Measurements from ENCODE around the gene RABAC1. TPM values are rescaled to one million over a fixed set of nuclear protein-coding genes. Genes with fewer than 3 reads are reported as not detected.
"Not testable (repeated sequence)": the region's sequence is repeated elsewhere in the genome, so short reads cannot be mapped to it uniquely, and the experiment has no call there.

The RABAC1 gene
- total and polyA plus RNA-seq, 2 of the 4 experiments (the other 2 are of a cell fraction), result 117 to 276 TPM

- no peak within 1 kb of the TSS for H2BK15ac ChIP-seq (ENCODE audit: low read depth, low read length)
- no peak within 1 kb of the TSS for H3K56ac ChIP-seq (ENCODE audit: extremely low read depth, insufficient read depth, low read length)
- 0 out of 2 replicates have a peak within 1 kb of the TSS, but pooled peaks have one; percentile 16 for H3K4me3 ChIP-seq (ENCODE audit: insufficient read depth, low read depth, low read length)
- H2BK5ac ChIP-seq (ENCODE audit: low read depth, low read length, poor library complexity, severe bottlenecking), result no peak within 1 kb of the TSS
- no peak within 1 kb of the TSS for H2AK5ac ChIP-seq (ENCODE audit: low read depth, low read length)
- H3K18ac ChIP-seq (ENCODE audit: low read depth, low read length), result no peak within 1 kb of the TSS
- H3K27ac ChIP-seq (ENCODE audit: insufficient read depth, low read length), result no peak within 1 kb of the TSS
- H4K91ac ChIP-seq (ENCODE audit: insufficient read depth, low read depth, low read length), result no peak within 1 kb of the TSS
- peak; percentile 21 for DNase-seq
- CTCF ChIA-PET, result no interaction called here
- peaks cover 65% of the 10 kb centered on the region for H3K27me3 ChIP-seq (ENCODE audit: control insufficient read depth, insufficient read depth, low read length)
- no peak within 1 kb of the TSS for H4K5ac ChIP-seq (ENCODE audit: low read depth, low read length)
- no peak within 1 kb of the TSS for H3K14ac ChIP-seq (replicated peaks; ENCODE audit: low read depth, low read length)
- peaks cover 3% of the 10 kb centered on the region; the same call in 1 of the 2 replicates for H4K20me1 ChIP-seq (ENCODE audit: insufficient read depth, low read length)
- H2AK9ac ChIP-seq (replicated peaks; ENCODE audit: low read depth, low read length, poor library complexity), result no peak within 1 kb of the TSS
- H3K9ac ChIP-seq (ENCODE audit: low read depth, low read length), result no peak within 1 kb of the TSS
- POLR2A ChIA-PET (ENCODE audit: unreplicated experiment), result no interaction called here
- H4K8ac ChIP-seq (ENCODE audit: low read depth in 2 of 2, low read length in 2 of 2), result no peak within 1 kb of the TSS
- no peaks in the 10 kb centered on the region for H3K36me3 ChIP-seq (ENCODE audit: control insufficient read depth, insufficient read depth, low read length)
- TF ChIP-seq BHLHE40 (IDR thresholded peaks at IDR 0.05; ENCODE audit: low read depth, low read length) (peak; percentile 45; the same call in 1 of the 2 replicates), SMC3 (IDR thresholded peaks at IDR 0.05; ENCODE audit: low read depth, low read length) (no peak), MAFK (IDR thresholded peaks at IDR 0.05; ENCODE audit: low read depth, low read length) (no peak)
- no peak within 1 kb of the TSS for H3K4ac ChIP-seq (ENCODE audit: low read depth, low read length)
- H3K23ac ChIP-seq (ENCODE audit: low read depth, low read length), result no peak within 1 kb of the TSS
- H3K4me1 ChIP-seq (ENCODE audit: control insufficient read depth, insufficient read depth, low read length), result no peaks in the 10 kb centered on the region
- no peak within 1 kb of the TSS for H2BK20ac ChIP-seq (ENCODE audit: low read depth, low read length)
- no peaks in the 10 kb centered on the region for H3K79me1 ChIP-seq (ENCODE audit: low read depth in 1 of 2, low read length in 2 of 2)
- H3K9me3 ChIP-seq (ENCODE audit: control insufficient read depth, insufficient read depth, low read length), result no peaks in the 10 kb centered on the region
- no peak within 1 kb of the TSS for H2BK120ac ChIP-seq (ENCODE audit: low read depth, low read length)
- whole genome bisulfite sequencing, 2 experiments (ENCODE audit: extremely low coverage in 2 of 2, insufficient read length in 1 of 2), result 2% methylated on average over 24 of the region's 84 CpGs; no CpG with 5 or more reads in 1 of the 2 experiments
- dilution Hi-C loops (cut with HindIII; ENCODE audit: low sequenced_read_pairs, unreplicated experiment) (no loop called here), in situ Hi-C loops (cut with MboI; ENCODE audit: low sequenced_read_pairs) (no loop called here), intact Hi-C loops (cut with micrococcal nuclease) (no loop called here)
- H3K9me1 ChIP-seq (ENCODE audit: insufficient read depth, low read length), result peaks cover 8% of the 10 kb centered on the region; the same call in 1 of the 2 replicates
- peak; percentile 90 for ATAC-seq (ENCODE audit: low read depth)
- no TSS peak for BruUV-seq (replicated peaks)
- H2AFZ ChIP-seq (replicated peaks; ENCODE audit: low read length, poor library complexity), result peak within 1 kb of the TSS; percentile 76
- H3K4me2 ChIP-seq (ENCODE audit: low read depth, low read length), result peak within 1 kb of the TSS; percentile 37; the same call in 1 of the 2 replicates
Measured at GRCh38 chr19:41993612-41994483, 34.7 kb upstream of the RABAC1 start, which contains the start of gene ATP1A3. Gene ATP1A3 (minus strand): TSS chr19:41994230. CDS start chr19:41994076, 154 bp downstream.

GRCh38 chr19:41991925-41992569, 32.9 kb upstream of the RABAC1 start:
- H3K4me1 ChIP-seq (ENCODE audit: control insufficient read depth, insufficient read depth, low read length); H4K8ac ChIP-seq (ENCODE audit: low read depth in 2 of 2, low read length in 2 of 2); H4K20me1 ChIP-seq (ENCODE audit: insufficient read depth, low read length); H3K27ac ChIP-seq (ENCODE audit: insufficient read depth, low read length); H3K14ac ChIP-seq (replicated peaks; ENCODE audit: low read depth, low read length); H2AK9ac ChIP-seq (replicated peaks; ENCODE audit: low read depth, low read length, poor library complexity); H2BK120ac ChIP-seq (ENCODE audit: low read depth, low read length); BruUV-seq (replicated peaks); H3K9me3 ChIP-seq (ENCODE audit: control insufficient read depth, insufficient read depth, low read length); H3K56ac ChIP-seq (ENCODE audit: extremely low read depth, insufficient read depth, low read length); H3K4ac ChIP-seq (ENCODE audit: low read depth, low read length); POLR2A ChIA-PET (ENCODE audit: unreplicated experiment); in situ Hi-C loops (cut with MboI; ENCODE audit: low sequenced_read_pairs); CTCF ChIA-PET; H2BK5ac ChIP-seq (ENCODE audit: low read depth, low read length, poor library complexity, severe bottlenecking); H3K23ac ChIP-seq (ENCODE audit: low read depth, low read length); H4K5ac ChIP-seq (ENCODE audit: low read depth, low read length); H3K36me3 ChIP-seq (ENCODE audit: control insufficient read depth, insufficient read depth, low read length); H3K4me2 ChIP-seq (ENCODE audit: low read depth, low read length); H3K79me1 ChIP-seq (ENCODE audit: low read depth in 1 of 2, low read length in 2 of 2); H3K4me3 ChIP-seq (ENCODE audit: insufficient read depth, low read depth, low read length); ATAC-seq (ENCODE audit: low read depth); dilution Hi-C loops (cut with HindIII; ENCODE audit: low sequenced_read_pairs, unreplicated experiment); H2AFZ ChIP-seq (replicated peaks; ENCODE audit: low read length, poor library complexity); H3K18ac ChIP-seq (ENCODE audit: low read depth, low read length); H2AK5ac ChIP-seq (ENCODE audit: low read depth, low read length); H4K91ac ChIP-seq (ENCODE audit: insufficient read depth, low read depth, low read length); H2BK15ac ChIP-seq (ENCODE audit: low read depth, low read length); H3K9ac ChIP-seq (ENCODE audit: low read depth, low read length); H3K9me1 ChIP-seq (ENCODE audit: insufficient read depth, low read length); intact Hi-C loops (cut with micrococcal nuclease); DNase-seq; H2BK20ac ChIP-seq (ENCODE audit: low read depth, low read length): not testable (repeated sequence)
- WGBS, 2 experiments (ENCODE audit: extremely low coverage in 2 of 2, insufficient read length in 1 of 2), result 74% methylated on average over 9 of the region's 11 CpGs; no CpG with 5 or more reads in 1 of the 2 experiments
- H3K27me3 ChIP-seq (ENCODE audit: control insufficient read depth, insufficient read depth, low read length), result peaks cover 62% of the 10 kb centered on the region

All from IMR-90 (cell line).